GM19240 (cell line): ENCODE results near the gene FBXO3.

Experiments used
- DNase-seq: peaks from one replicate; pipeline ENCODE4 v3.0.0; 2011; ENCODE audit warnings: low spot score; ENCODE audit not compliant: insufficient read length

Gene FBXO3

DNA sequence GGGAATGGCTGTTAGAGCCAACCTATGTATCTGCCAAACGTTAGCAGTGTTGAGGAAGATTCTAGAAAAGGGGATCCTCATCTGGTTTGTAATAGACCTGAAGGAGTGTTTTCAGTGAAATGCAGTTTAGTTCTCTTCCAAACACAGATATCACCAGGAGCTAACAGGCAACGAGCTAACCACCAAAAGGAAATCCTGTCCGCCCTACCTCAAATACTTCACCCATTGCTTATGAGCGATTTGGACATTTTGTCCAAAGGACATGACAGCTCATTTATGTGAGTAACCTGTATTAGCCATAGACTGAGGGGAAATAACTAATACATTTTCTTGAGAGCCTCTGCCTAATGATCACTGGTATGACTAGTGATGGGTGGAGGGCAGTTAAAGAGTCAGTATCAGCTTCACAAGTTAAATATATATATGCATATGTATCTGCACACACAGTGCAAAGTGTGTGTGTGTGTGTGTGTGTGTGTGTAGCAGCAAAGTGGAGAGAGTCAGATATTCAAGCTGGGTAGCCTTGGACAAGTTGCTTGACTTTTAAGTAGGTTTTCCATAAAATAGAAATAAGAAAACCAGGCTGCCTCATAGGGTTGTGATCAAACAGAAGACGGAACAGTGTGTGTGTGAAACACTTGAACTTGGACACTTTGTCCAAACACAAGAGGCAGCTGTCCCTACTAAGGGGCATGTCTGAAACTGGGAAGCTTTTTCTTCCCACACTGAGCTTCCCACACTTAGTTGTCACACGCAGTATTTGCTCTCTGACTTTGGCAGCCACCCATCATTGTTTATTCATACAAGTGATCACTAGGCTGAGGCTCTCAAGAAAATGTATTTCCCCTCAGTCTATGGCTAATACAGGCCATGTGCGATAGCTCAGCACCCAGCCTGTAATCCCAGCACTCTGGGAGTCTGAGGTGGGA is 72.8 kb downstream of the FBXO3 start:
- no peak for DNase-seq

GRCh38 chr11:33700502-33701271 is 73.6 kb downstream of the FBXO3 start, which contains the start of gene C11orf91:
TSS of gene C11orf91 (minus strand) at chr11:33700826. CDS start at chr11:33700740, 86 bp downstream.
- DNase-seq, result peak; percentile 70

- no peak for DNase-seq
These were observed 74.2 kb downstream of the FBXO3 start for GRCh38 chr11:33700063-33700501.

- DNase-seq, result no peak
These were observed 74.7 kb downstream of the FBXO3 start for GRCh38 chr11:33699515-33700062.

DNA sequence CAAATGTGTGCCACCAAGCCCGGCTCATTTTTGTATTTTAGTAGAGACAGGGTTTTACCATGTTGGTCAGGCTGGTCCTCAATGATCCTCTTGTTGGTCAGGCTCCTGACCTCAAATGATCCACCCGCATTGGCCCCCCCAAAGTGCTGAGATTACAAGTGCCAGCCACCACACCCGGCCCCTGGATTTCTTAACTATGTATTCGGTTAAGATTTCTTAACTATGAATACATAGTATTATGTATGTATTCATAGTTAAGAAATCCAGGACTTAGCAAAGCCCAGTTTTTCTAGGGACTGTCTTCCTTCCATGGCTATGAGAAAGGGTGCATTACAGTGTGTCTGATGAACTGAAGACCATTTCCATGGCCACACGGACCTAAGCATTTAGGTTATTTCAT is 75.4 kb downstream of the FBXO3 start:
- DNase-seq, result no peak

GRCh38 chr11:33697997-33698396 is 76.3 kb downstream of the FBXO3 start:
- no peak for DNase-seq

GRCh38 chr11:33696931-33697638 is 77.2 kb downstream of the FBXO3 start:
- no peak for DNase-seq

GRCh38 chr11:33696411-33696810 is 77.9 kb downstream of the FBXO3 start:
- DNase-seq, result no peak

- no peak for DNase-seq
These were observed 79.2 kb downstream of the FBXO3 start for GRCh38 chr11:33695051-33695566.

DNA sequence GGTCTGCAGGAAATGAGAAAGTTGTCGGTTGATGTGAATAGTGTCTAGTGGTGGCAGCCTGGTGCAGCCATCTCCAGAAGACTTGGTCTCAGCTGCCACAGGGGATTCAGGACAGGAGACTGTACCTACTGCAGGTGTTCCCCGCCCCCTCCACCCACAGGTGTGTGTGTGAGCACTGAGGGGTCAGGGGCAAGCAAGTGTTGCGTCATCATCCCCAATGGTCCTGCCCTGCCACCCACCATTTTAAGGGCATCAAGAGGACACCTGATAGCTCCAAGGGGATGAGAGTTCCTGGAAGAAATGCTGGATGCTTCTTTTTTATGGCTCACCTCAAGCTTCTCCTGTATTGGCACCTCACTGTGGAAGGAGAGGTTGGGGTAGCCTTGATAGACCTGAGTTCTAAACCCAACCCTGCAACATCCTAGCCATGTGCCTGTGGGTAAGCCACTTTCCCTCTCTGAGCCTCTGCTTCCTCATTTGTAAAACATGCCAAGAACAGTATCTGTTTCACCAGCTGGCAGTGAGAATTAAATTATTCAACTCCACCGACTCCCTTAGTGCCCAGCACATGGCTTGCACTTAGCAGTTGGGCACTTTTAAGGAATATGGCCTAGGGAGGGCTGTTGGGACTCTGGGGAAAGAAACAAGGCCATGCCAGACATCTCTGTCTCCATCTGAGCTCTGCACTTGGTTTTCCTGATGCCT is 79.8 kb downstream of the FBXO3 start:
- no peak for DNase-seq

GRCh38 chr11:33692541-33692940 is 81.8 kb downstream of the FBXO3 start:
- DNase-seq, result no peak

- no peak for DNase-seq
These were observed 82.3 kb downstream of the FBXO3 start for GRCh38 chr11:33692013-33692504.

- DNase-seq, result no peak
These were observed 83.1 kb downstream of the FBXO3 start for GRCh38 chr11:33691066-33691864.
